ENCODE measurements around the gene DENND1A.
"Not testable (repeated sequence)": the region's sequence is repeated elsewhere in the genome, so short reads cannot be mapped to it uniquely, and the experiment has no call there.

Gene DENND1A

DNA sequence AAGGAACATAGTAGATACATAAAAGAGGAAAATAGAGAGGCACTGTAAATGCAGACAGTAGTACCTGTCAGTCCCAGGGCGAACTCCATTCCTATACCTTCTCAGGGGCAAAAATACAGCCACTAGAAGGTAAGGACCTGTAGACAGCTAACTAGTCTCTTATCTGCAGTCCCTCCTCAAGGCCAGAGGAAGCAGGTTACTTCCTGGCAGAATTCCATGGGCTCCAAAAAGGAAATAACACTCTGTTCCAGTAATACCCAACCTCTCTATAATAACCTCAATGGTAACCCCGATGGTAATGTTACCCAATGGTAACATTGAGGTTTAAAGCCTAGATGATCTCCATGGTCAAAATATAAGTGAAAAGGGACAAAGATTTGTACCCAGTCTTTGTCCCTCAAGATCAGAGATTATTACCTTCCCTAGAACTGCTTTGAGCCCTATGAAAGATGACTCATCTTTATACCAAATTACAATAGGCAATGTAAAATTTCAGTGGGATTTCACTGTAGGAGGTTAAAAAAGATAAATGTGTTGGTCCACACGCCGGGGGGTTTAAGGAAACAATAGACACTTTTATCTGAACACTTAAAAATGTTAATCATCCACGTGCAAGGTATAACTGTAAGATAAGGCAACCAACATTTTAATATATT, 113.0 kb downstream of the DENND1A start:
- DNase-seq (ENCODE audit: low read depth in 2 of 2), result no peak

DNA sequence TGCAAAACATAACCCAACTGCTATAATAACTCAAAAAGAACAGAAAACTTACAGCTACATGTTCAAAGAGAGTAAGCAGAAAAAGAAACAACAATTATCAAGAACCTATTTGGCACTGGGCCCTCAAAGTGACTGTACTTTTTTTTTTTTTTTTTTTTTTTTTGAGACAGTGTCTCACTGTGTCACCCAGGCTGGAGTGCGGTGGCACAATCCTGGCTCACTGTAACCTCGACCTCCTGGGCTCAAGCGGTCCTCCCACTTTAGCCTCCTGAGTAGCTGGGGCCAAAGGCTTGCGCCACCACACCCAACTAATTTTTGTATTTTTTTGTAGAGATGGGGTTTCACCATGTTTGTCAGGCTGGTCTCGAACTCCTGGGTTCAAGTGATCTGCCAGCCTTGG, 114.1 kb downstream of the DENND1A start:
- DNase-seq (ENCODE audit: low read depth in 2 of 2), result not testable (repeated sequence)

DNA sequence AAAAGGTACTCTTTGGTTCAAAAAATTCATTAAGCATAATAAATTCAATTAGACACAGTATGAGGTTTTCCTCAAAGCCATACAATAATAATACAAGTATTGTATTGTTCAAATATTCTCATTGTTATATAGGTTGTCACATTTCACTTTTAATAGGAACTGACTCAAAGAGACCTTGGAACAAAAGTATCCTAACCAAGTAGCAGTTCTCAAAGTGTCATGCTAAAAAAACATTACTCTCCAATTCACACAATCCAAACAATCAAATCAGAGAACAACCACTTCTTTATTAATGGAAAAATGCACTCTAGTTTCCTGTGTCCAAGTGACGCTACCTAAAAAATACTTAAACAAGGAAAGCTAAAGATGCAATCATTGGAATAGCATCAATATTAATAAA, 115.4 kb downstream of the DENND1A start:
- DNase-seq (ENCODE audit: low read depth in 2 of 2), result no peak

- DNase-seq (ENCODE audit: low read depth in 2 of 2), result no peak
Observed at GRCh38 chr9:123812984-123813383, 116.9 kb downstream of the DENND1A start.

GRCh38 chr9:123807251-123807650, 122.7 kb downstream of the DENND1A start:
- no peak for DNase-seq (ENCODE audit: low read depth in 2 of 2)

- DNase-seq (ENCODE audit: low read depth in 2 of 2), result no peak
Observed at GRCh38 chr9:123806829-123807228, 123.1 kb downstream of the DENND1A start.

DNA sequence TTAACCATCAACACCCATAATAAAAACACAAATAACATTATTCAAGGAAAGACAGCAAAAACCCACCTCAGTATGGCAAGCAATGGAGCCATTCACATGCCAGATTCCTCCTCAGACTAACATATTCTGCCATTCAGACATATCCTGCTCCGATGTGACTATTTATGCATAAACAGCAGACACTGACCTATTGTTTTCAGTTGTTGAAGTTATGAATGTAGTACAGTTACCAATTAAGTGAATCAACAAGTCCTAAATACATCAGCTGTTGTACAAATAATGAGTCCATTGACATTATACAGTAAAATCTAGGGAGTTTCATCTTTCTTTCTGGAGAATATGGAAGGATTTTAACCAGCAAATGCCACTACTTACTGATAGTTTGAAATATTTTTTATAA, 131.7 kb downstream of the DENND1A start:
- DNase-seq (ENCODE audit: low read depth in 2 of 2), result no peak

GRCh38 chr9:123796618-123797484, 133.1 kb downstream of the DENND1A start:
- DNase-seq (ENCODE audit: low read depth in 2 of 2), result no peak

GRCh38 chr9:123796094-123796493, 133.8 kb downstream of the DENND1A start:
- DNase-seq (ENCODE audit: low read depth in 2 of 2), result no peak

- peak; percentile 37 to 39 for DNase-seq (ENCODE audit: low read depth in 2 of 2)
Observed at GRCh38 chr9:123795336-123795735, 134.6 kb downstream of the DENND1A start.

- DNase-seq (ENCODE audit: low read depth in 2 of 2), result no peak
Observed at GRCh38 chr9:123792501-123792900, 137.4 kb downstream of the DENND1A start.

GRCh38 chr9:123789554-123790292, 140.2 kb downstream of the DENND1A start:
- DNase-seq (ENCODE audit: low read depth in 2 of 2), result no peak

- DNase-seq (ENCODE audit: low read depth in 2 of 2), result no peak
Observed at GRCh38 chr9:123787416-123787815, 142.5 kb downstream of the DENND1A start.

DNA sequence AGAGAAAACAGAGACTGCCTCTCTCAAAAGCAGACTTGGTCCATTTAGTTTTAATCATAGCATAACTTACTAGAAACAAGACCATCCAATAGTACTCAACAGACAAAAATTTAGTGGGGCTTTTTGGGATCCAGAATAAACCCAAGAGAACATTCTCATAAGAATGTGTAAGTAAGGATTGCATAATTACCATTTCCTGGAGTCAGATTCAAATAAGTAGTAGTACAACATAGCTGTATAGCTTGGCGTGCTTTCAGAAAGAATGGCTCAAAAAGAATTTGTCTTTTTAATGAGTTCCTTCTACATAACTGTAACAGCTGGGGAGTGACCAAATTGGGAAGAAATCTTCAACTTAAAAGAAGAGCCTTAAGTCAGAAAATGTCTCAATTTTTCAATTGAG, 145.4 kb downstream of the DENND1A start:
- DNase-seq (ENCODE audit: low read depth in 2 of 2), result peak; percentile 96 to 98

DNA sequence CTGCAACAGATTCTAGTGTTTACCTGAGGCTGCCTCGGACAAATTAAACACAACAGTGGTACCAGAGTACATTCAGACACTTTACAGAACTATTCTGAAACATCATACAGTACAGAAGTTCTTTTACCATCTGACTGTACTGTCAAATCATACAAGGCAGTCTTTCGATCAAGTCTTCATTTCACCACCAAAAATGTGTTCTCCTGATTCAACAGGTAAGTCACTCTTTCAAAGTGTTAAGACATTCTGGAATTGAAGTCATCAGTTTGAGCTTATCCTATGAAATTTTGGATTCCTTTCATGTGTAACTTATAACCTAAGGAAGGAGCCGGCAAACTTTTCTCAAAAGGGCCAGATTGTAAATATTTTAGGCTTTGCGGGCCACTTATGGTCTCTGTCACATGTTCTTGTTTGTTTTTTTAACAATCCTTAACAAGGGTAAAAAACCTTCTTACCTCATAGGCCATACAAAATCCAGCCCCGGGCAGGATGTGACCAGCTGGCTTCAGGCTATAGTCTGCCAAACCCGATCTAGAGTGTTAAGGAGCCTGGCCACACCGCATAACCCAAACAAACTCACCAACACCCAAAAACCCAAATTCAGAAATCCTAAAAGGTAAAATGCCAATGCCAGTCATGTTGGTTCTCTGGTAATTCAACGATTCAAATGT, 151.6 kb downstream of the DENND1A start:
- DNase-seq (ENCODE audit: low read depth in 2 of 2), result no peak

DNA sequence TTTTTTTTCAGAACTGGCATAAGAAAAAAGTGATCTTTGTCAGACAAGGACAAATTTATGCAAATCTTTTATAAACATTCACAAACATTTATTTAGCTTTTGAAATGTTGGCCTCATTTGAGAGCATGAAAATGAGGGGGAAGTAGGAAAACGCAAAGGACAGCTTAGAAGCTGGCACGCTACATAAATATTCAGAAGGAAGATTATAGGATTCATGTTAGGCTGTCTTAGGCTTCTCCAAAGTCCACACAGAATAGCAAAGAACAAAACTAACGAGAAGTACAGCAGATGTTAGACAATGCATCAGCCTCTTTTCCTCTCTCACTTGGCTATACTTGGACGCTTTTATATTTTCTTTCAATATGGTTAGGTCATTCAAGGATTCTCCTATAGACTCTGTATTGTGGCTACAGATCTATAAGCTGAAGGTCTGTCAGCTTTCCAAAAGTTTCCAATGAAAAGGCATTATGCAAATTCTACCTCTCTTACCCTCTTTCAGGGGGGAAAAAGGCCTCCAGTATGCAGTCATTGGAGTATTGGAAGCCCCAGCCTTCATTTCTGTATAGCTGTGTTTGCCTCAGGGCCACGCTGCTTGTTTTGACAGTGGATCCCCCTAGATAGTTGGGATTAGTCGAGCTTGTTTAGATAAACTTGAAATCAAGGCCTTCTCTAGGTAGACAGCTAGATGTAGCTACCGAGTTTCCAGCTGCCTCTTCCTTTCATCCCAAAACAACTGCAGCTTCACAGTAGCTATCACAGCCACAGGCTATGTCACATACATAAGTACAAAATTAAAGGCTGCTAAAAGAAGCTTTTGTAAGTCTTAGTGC, 153.0 kb downstream of the DENND1A start:
- DNase-seq (ENCODE audit: low read depth in 2 of 2), result no peak

DNA sequence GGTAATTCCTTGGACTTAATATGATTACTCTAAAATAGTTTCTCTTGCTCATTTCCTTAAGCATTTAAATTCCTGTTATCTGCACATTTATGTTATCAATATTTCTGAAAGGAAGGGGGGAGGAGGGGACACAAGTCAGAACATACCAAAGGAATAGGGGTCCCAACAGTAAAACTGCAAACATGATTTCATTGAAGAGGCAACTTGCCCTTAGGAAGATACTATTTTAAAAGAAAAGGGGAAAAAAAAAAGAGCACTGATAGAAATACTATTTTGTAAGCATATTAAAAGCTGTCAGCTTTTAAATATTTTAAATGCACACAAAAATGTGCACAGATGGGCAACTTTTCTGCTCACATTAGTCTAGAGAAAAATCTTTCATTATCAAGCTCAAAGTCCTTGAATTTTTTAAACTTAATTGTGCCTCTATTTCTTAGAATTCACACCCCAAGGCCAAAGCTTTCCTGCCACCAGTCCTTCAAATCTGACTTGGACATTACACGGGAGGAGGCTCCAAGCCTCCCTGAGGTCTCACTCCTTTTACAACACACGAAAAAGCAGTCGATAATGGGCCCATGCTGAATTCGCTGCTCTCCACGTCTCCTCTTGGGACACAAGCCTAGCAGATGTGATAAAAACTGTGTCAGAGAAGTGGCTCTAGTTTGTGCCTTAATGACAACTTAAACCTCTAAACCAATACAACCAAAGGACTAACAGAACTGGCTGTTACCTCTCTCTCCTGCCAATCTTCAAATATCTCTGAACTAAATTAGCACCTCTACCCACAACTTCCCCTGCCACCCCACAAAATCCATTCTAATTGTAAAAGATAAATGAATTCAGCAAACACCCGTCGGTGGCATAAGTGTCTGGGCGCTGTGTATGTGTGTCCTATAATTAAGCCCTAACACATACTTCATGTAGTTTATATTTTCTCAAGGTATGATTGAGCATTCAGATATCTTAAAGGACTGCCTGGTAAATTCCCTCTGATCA, 154.3 kb downstream of the DENND1A start:
- no peak for DNase-seq (ENCODE audit: low read depth in 2 of 2)

- no peak for DNase-seq (ENCODE audit: low read depth in 2 of 2)
Observed at GRCh38 chr9:123773783-123774182, 156.1 kb downstream of the DENND1A start.

GRCh38 chr9:123772967-123773366, 157.0 kb downstream of the DENND1A start:
- DNase-seq (ENCODE audit: low read depth in 2 of 2), result no peak

GRCh38 chr9:123772374-123772773, 157.6 kb downstream of the DENND1A start:
- DNase-seq (ENCODE audit: low read depth in 2 of 2), result no peak

Measured in fibroblast of skin of left biceps (primary cell).